Psoas muscle (tissue), 8 donors: ENCODE measurements around the gene PTPRH. TPM values are rescaled to one million over a fixed set of nuclear protein-coding genes. Genes with fewer than 3 reads are reported as not detected.
"Not testable (repeated sequence)": the region's sequence is repeated elsewhere in the genome, so short reads cannot be mapped to it uniquely, and the experiment has no call there.

Experiments used
- ATAC-seq, 4 donors: fragments of 200-7000 bp; cut with Tn5 transposase; one replicate each; pipeline ENCODE4 v1.9.1; 2020; ENCODE audit warnings: moderate library complexity in 3 of 4, mild to moderate bottlenecking in 2 of 4
- DNase-seq, 2 donors: peaks; one replicate each; pipeline ENCODE4 v3.0.0-alpha.2; 2020
- H3K27ac ChIP-seq: fragments of 200-600 bp; one replicate; pipeline ENCODE4 v1.8.0; 2022
- H3K27me3 ChIP-seq, 3 donors: fragments of 200-600 bp in 1 of 3; one replicate each; pipeline versions ENCODE4 v1.6.1 to v1.8.0; 2013 to 2022; ENCODE audit warnings: low read length in 2 of 3, mild to moderate bottlenecking in 2 of 3, moderate library complexity in 1 of 3; ENCODE audit not compliant: insufficient read depth in 3 of 3
- H3K36me3 ChIP-seq, 2 donors: fragments of 200-600 bp in 1 of 2; one replicate each; pipeline versions ENCODE4 v1.6.1 to v1.8.0; 2013 to 2022; ENCODE audit warnings: low read depth in 1 of 2, mild to moderate bottlenecking in 1 of 2, moderate library complexity in 1 of 2; ENCODE audit not compliant: insufficient read depth in 1 of 2
- H3K4me1 ChIP-seq: fragments of 200-600 bp; one replicate; pipeline ENCODE4 v1.8.0; 2022
- H3K4me3 ChIP-seq: fragments of 200-600 bp; one replicate; pipeline ENCODE4 v1.8.0; 2022; ENCODE audit warnings: mild to moderate bottlenecking
- H3K9me3 ChIP-seq: fragments of 200-600 bp; one replicate; pipeline ENCODE4 v1.8.0; 2022
- CTCF ChIP-seq: fragments of 200-600 bp; IDR thresholded peaks from one replicate; pipeline ENCODE4 v1.8.0; 2022; ENCODE audit warnings: antibody characterized with exemption
- WGBS, 3 donors: extraction: QIAGEN DNeasy Blood & Tissue Kit; methylation state at CpG; one replicate each; pipeline versions ENCODE4 v1.1.6 to v1.1.7; 2013; 5-methylcytosine and 5-hydroxymethylcytosine counted together
- intact Hi-C, 2 donors: fragments of 100-400 bp; cut with DNase I; formaldehyde crosslinking; loops; one replicate each; pipeline versions ENCODE4 v1.11.0 to v1.14.2; 2022
- polyA plus RNA-seq, 3 donors: library from polyadenylated mRNA; stranded (reverse); fragments of 200-250 nt; gene quantifications; one replicate each; pipeline ENCODE4 v1.2.3, GENCODE V29; 2013
- total RNA-seq, 4 donors: library from RNA; stranded (reverse); fragmentation: NEBNext Ultra II Directional in 2 of 4; extraction: Animal tissue kit (Norgen Biotek cat#: 25700) in 2 of 4; gene quantifications; one replicate each; pipeline versions ENCODE4 v1.2.1 to v1.2.4, GENCODE V29; 2021 to 2023
- donor health status: healthy with polysubstance abuse.
- donor health status: DM: no; HTN: no; CAD: no; lungs with moderate emphysema.
- donor health status: Bipolar disorder and iron deficiency.
- donor health status: healthy.
- donor health status: DM: yes; HTN: yes; CAD: no.
- donor health status: DM: no; HTN: no; CAD: no.
- donor health status: DM: no; HTN: no; CAD: no.
- donor health status: DM: yes; HTN: yes; CAD: no.

Gene PTPRH
- total and polyA plus RNA-seq, 7 donors: 0.04 to 0.18 (median 0.13) TPM; not detected in 1

DNA sequence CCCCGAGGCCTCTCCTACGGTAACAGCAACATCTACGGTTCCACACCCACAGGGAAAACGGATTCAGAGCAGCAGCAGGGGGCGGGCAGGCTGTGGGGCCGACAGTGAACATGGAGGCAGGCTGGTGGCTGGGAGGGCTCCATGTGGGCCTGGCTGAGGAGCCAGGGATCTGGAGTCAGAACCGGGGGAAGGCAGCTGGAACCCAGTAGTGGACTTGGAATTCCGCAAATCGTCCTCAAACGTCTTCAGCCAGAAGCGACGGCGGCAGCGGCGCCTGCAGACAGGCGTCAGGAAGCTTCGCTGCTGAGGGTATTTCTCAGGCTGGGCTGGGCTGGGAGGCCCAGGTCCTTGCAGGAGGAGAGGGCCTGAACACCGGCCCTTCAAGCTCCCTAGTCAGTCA is 17.5 kb upstream of the PTPRH start:
- 76 to 79% (median 77%) methylated on average over 18 of the region's 18 CpGs for WGBS, 3 donors
- Histone ChIP-seq H3K9me3 (no peaks in the 10 kb centered on the region), H3K4me1 (no peaks in the 10 kb centered on the region), H3K4me3 (no peak overlapping the region), H3K27ac (no peak overlapping the region), H3K36me3 (peaks cover 4 to 51% of the 10 kb centered on the region in 2 donors), H3K27me3 (no peaks in the 10 kb centered on the region)
- TF ChIP-seq CTCF: no peak
- intact Hi-C loops: no loop called here
- DNase-seq (peak in 1 of 2 donors; percentile 8), ATAC-seq (no peak)

DNA sequence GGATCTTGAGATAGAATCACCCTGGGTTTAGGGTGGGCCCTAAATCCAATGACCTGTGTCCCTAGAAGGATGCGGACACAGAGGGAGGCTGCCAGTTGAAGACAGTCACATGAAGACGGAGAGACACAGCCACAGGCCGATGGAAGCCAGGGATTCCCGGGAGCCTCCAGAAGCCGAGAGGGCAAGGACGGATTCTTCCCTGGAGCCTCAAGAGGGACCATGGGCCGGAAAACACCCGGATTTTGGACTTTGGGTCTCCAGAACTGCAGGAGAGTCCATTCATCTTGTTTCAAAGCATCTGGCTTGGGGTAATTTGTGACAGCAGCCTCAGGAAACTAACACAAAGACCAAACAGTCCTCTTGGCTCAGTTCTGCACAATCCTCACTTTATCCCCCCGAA is 17.0 kb upstream of the PTPRH start:
- no peaks in the 10 kb centered on the region for H3K27me3 ChIP-seq
- no peaks in the 10 kb centered on the region for H3K9me3 ChIP-seq
- no peak overlapping the region for H3K4me3 ChIP-seq
- no peak overlapping the region for H3K27ac ChIP-seq
- no peaks in the 10 kb centered on the region for H3K4me1 ChIP-seq
- TF ChIP-seq CTCF: no peak
- peaks cover 4 to 46% of the 10 kb centered on the region in 2 donors for H3K36me3 ChIP-seq
- ATAC-seq: no peak
- DNase-seq: no peak
- intact Hi-C loops: no loop called here
- 72 to 86% (median 79%) methylated on average over 9 of the region's 9 CpGs for WGBS, 3 donors

DNA sequence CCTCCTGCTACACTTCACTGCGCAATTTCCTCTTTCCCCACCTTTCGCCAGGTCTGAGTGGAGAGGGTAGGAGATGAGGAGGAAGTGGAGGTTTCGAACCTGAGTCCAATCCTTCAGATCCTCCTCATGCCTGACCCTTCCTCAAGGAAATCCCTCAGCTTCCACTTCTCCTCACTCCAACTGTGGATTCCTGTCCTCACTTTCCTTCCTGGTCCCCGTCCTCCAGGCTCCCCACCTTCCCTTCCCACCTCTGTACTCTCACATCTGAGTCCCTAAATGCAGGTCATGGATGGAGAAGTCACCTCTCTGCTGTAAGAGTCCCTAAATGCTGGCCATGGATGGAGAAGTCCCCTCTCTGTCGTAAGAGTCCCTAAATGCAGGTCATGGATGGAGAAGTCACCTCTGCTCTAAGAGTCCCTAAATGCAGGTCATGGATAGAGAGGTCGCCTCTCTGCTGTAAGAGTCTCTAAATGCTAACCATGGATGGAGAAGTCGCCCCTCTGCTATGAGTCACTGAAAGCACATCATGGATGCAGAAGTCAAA is 16.2 kb upstream of the PTPRH start:
- Histone ChIP-seq H3K27me3 (no peaks in the 10 kb centered on the region), H3K9me3 (no peaks in the 10 kb centered on the region), H3K27ac (no peak overlapping the region), H3K4me3 (no peak overlapping the region), H3K36me3 (peaks cover 4 to 38% of the 10 kb centered on the region in 2 donors), H3K4me1 (no peaks in the 10 kb centered on the region)
- DNase-seq: no peak
- 89 to 93% (median 90%) methylated on average over 7 of the region's 7 CpGs for WGBS, 3 donors
- no peak for TF ChIP-seq CTCF
- intact Hi-C loops: no loop called here
- no peak for ATAC-seq

GRCh38 chr19:55224679-55225414 is 15.5 kb upstream of the PTPRH start:
- H3K27ac ChIP-seq, H3K4me3 ChIP-seq, ATAC-seq, H3K4me1 ChIP-seq, H3K27me3 ChIP-seq, H3K9me3 ChIP-seq, DNase-seq, intact Hi-C loops: not testable (repeated sequence)
- H3K36me3 ChIP-seq: peaks cover 4 to 32% of the 10 kb centered on the region in 2 donors
- WGBS, 3 donors: 51 to 67% (median 54%) methylated on average over 10 to 11 of the region's 11 CpGs

- ATAC-seq (peak in 2 of 4 donors; percentile 15 to 29), DNase-seq (no peak)
- no peaks in the 10 kb centered on the region for H3K4me1 ChIP-seq
- no peak overlapping the region for H3K27ac ChIP-seq
- intact Hi-C loops: no loop called here
- no peak for TF ChIP-seq CTCF
- H3K9me3 ChIP-seq: peaks cover 2% of the 10 kb centered on the region
- peaks cover 2 to 25% of the 10 kb centered on the region in 2 donors for H3K36me3 ChIP-seq
- H3K4me3 ChIP-seq: no peak overlapping the region
- no peaks in the 10 kb centered on the region for H3K27me3 ChIP-seq
- WGBS, 3 donors: 65 to 74% (median 68%) methylated on average over 26 of the region's 26 CpGs
These were observed 14.9 kb upstream of the PTPRH start for GRCh38 chr19:55224038-55224665.
